IPS-20b (cell line): ENCODE data around the gene OGDHL.

Experiments
- H3K27ac ChIP-seq: one replicate; pipeline ENCODE4 v1.5.1; 2013; ENCODE audit warnings: low read length
- H3K27me3 ChIP-seq: 2 replicates; pipeline ENCODE4 v1.6.1; 2013; ENCODE audit warnings: mild to moderate bottlenecking, low read length, inconsistent platforms; ENCODE audit not compliant: insufficient read depth
- H3K36me3 ChIP-seq: 2 replicates; pipeline ENCODE4 v1.6.1; 2013; ENCODE audit warnings: low read depth, mild to moderate bottlenecking, inconsistent platforms, low read length, moderate library complexity; ENCODE audit not compliant: insufficient read depth
- H3K4me1 ChIP-seq: 2 replicates; pipeline ENCODE4 v1.6.1; 2013; ENCODE audit warnings: mild to moderate bottlenecking, control low read depth, inconsistent platforms, low read length, moderate library complexity; ENCODE audit not compliant: insufficient read depth
- H3K4me3 ChIP-seq: 2 replicates; pipeline ENCODE4 v1.5.1; 2013; ENCODE audit warnings: mild to moderate bottlenecking, low read length, inconsistent platforms
- H3K9ac ChIP-seq: 2 replicates; pipeline ENCODE4 v1.6.1; 2013; ENCODE audit warnings: low read depth, mild to moderate bottlenecking, inconsistent platforms, low read length, moderate library complexity
- H3K9me3 ChIP-seq: 2 replicates; pipeline ENCODE4 v1.6.1; 2013; ENCODE audit warnings: mild to moderate bottlenecking, low read depth, low read length, inconsistent platforms; ENCODE audit not compliant: insufficient read depth

Gene OGDHL

GRCh38 chr10:49769692-49770091 lies 7.6 kb upstream of the OGDHL start:
- H3K27me3 ChIP-seq, result 0 out of 2 replicates have a peak, but pooled peaks cover 4% of the 10 kb centered on the region
- H3K9ac ChIP-seq, result no peak overlapping the region
- no peak overlapping the region for H3K27ac ChIP-seq
- H3K4me1 ChIP-seq, result no peaks in the 10 kb centered on the region; the same call in 1 of the 2 replicates
- H3K4me3 ChIP-seq, result no peak overlapping the region
- H3K36me3 ChIP-seq, result no peaks in the 10 kb centered on the region
- H3K9me3 ChIP-seq, result no peaks in the 10 kb centered on the region

GRCh38 chr10:49768731-49769130 lies 6.6 kb upstream of the OGDHL start:
- Histone ChIP-seq H3K27me3 (peaks cover 12% of the 10 kb centered on the region; the same call in 1 of the 2 replicates), H3K9me3 (no peaks in the 10 kb centered on the region), H3K27ac (no peak overlapping the region), H3K36me3 (no peaks in the 10 kb centered on the region), H3K4me3 (no peak overlapping the region), H3K4me1 (no peaks in the 10 kb centered on the region; the same call in 1 of the 2 replicates), H3K9ac (no peak overlapping the region)

- Histone ChIP-seq H3K27ac (no peak overlapping the region), H3K9me3 (no peaks in the 10 kb centered on the region), H3K4me3 (no peak overlapping the region), H3K36me3 (no peaks in the 10 kb centered on the region), H3K4me1 (no peaks in the 10 kb centered on the region; the same call in 1 of the 2 replicates), H3K9ac (no peak overlapping the region), H3K27me3 (peaks cover 16% of the 10 kb centered on the region; the same call in 1 of the 2 replicates)
These were observed 6.2 kb upstream of the OGDHL start for GRCh38 chr10:49768329-49768728.

- peaks cover 21% of the 10 kb centered on the region for H3K27me3 ChIP-seq
- H3K36me3 ChIP-seq, result no peaks in the 10 kb centered on the region
- H3K9ac ChIP-seq, result no peak overlapping the region
- H3K27ac ChIP-seq, result no peak overlapping the region
- H3K4me3 ChIP-seq, result no peak overlapping the region
- no peaks in the 10 kb centered on the region; the same call in 1 of the 2 replicates for H3K4me1 ChIP-seq
- H3K9me3 ChIP-seq, result no peaks in the 10 kb centered on the region
These were observed 5.6 kb upstream of the OGDHL start for GRCh38 chr10:49767752-49768151.

- no peak overlapping the region for H3K4me3 ChIP-seq
- H3K27ac ChIP-seq, result no peak overlapping the region
- no peaks in the 10 kb centered on the region for H3K9me3 ChIP-seq
- H3K27me3 ChIP-seq, result peaks cover 29% of the 10 kb centered on the region
- H3K9ac ChIP-seq, result no peak overlapping the region
- H3K36me3 ChIP-seq, result no peaks in the 10 kb centered on the region
- no peaks in the 10 kb centered on the region; the same call in 1 of the 2 replicates for H3K4me1 ChIP-seq
These were observed 4.4 kb upstream of the OGDHL start for GRCh38 chr10:49766484-49766883.

- peak overlapping the region; percentile 86; the same call in 1 of the 2 replicates for H3K4me3 ChIP-seq
- H3K4me1 ChIP-seq, result no peaks in the 10 kb centered on the region
- no peaks in the 10 kb centered on the region for H3K36me3 ChIP-seq
- H3K9ac ChIP-seq, result no peak overlapping the region
- no peak overlapping the region for H3K27ac ChIP-seq
- H3K9me3 ChIP-seq, result no peaks in the 10 kb centered on the region
- peaks cover 30% of the 10 kb centered on the region for H3K27me3 ChIP-seq
These were observed 399 bp upstream of the OGDHL start for GRCh38 chr10:49762566-49762877.

GRCh38 chr10:49761201-49761788 lies 828 bp downstream of the OGDHL start:
- no peaks in the 10 kb centered on the region for H3K9me3 ChIP-seq
- H3K27ac ChIP-seq, result peak overlapping the region; percentile 56

GRCh38 chr10:49760789-49761188 lies 1.3 kb downstream of the OGDHL start:
- Histone ChIP-seq H3K4me1 (no peaks in the 10 kb centered on the region), H3K9ac (no peak overlapping the region), H3K9me3 (no peaks in the 10 kb centered on the region), H3K4me3 (peak overlapping the region; percentile 86; the same call in 1 of the 2 replicates), H3K27ac (no peak overlapping the region), H3K36me3 (peaks cover 11% of the 10 kb centered on the region), H3K27me3 (peaks cover 30% of the 10 kb centered on the region)

More at GRCh38 chr10:49761201-49761788, 828 bp downstream of the OGDHL start:
- Histone ChIP-seq H3K4me3 (peak overlapping the region; percentile 86), H3K27me3 (peaks cover 30% of the 10 kb centered on the region), H3K9ac (peak overlapping the region; percentile 63; the same call in 1 of the 2 replicates), H3K4me1 (no peaks in the 10 kb centered on the region), H3K36me3 (peaks cover 6% of the 10 kb centered on the region; the same call in 1 of the 2 replicates)

GRCh38 chr10:49759787-49760551 lies 2.2 kb downstream of the OGDHL start:
- H3K27me3 ChIP-seq, result peaks cover 30% of the 10 kb centered on the region
- H3K9me3 ChIP-seq, result no peaks in the 10 kb centered on the region
- no peak overlapping the region for H3K27ac ChIP-seq
- no peaks in the 10 kb centered on the region for H3K4me1 ChIP-seq
- no peak overlapping the region for H3K9ac ChIP-seq
- H3K36me3 ChIP-seq, result peaks cover 13% of the 10 kb centered on the region
- no peak overlapping the region for H3K4me3 ChIP-seq

- Histone ChIP-seq H3K27ac (no peak overlapping the region), H3K9ac (no peak overlapping the region), H3K36me3 (peaks cover 18% of the 10 kb centered on the region), H3K4me1 (no peaks in the 10 kb centered on the region), H3K4me3 (no peak overlapping the region), H3K27me3 (peaks cover 19% of the 10 kb centered on the region), H3K9me3 (no peaks in the 10 kb centered on the region)
These were observed 3.7 kb downstream of the OGDHL start for GRCh38 chr10:49758249-49758930.

- H3K27ac ChIP-seq, result no peak overlapping the region
- H3K9ac ChIP-seq, result no peak overlapping the region
- H3K27me3 ChIP-seq, result peaks cover 7% of the 10 kb centered on the region; the same call in 1 of the 2 replicates
- H3K36me3 ChIP-seq, result peaks cover 31% of the 10 kb centered on the region
- no peak overlapping the region for H3K4me3 ChIP-seq
- no peaks in the 10 kb centered on the region for H3K9me3 ChIP-seq
- no peaks in the 10 kb centered on the region for H3K4me1 ChIP-seq
These were observed 5.5 kb downstream of the OGDHL start for GRCh38 chr10:49756641-49757040.
